A549 (cell line): ENCODE results near the gene ELFN1. TPM values are rescaled to one million over a fixed set of nuclear protein-coding genes. Genes with fewer than 3 reads are reported as not detected.

ENCODE experiments used
- ATAC-seq, 2 experiments: fragments of 200-7000 bp in 1 of 2; fragments of >200 bp in 1 of 2; cut with Nextera tagmentation in 1 of 2; cut with Tn5 transposase in 1 of 2; 3 replicates each; pipeline versions ENCODE4 v1.8.0 to v1.9.1; 2018 to 2020; ENCODE audit warnings: mild to moderate bottlenecking in 1 of 2, moderate library complexity in 1 of 2
- CTCF ChIA-PET: fragments of 300-600 bp; sonication (Branson Sonifier 250); formaldehyde crosslinking; extraction: SDS; loops from one replicate; lab custom pipeline; 2021; ENCODE audit warnings: antibody characterized with exemption, inconsistent platforms; lab: Yijun Ruan, JAX
- POLR2A ChIA-PET: fragments of 350-600 bp; formaldehyde crosslinking; extraction: SDS; loops from one replicate; lab custom pipeline; 2021; ENCODE audit warnings: antibody characterized with exemption, inconsistent platforms; lab: Yijun Ruan, JAX
- DNase-seq, 2 experiments: peaks; one replicate each; pipeline versions ENCODE4 v3.0.0 to v3.0.0-alpha.2; 2011 to 2016; ENCODE audit warnings: low read depth in 1 of 2, low spot score in 1 of 2
- FAIRE-seq: peaks from 2 replicates; lab custom pipeline; 2011; peaks lifted over from hg19 to GRCh38; lab: Jason Lieb, UNC
- H3K27ac ChIP-seq, 2 experiments: fragments of >200 bp; sonication (Bioruptor Twin); formaldehyde crosslinking; 3 replicates each; pipeline ENCODE4 v1.5.1; 2016 to 2017
- H3K4me1 ChIP-seq: fragments of >200 bp; sonication (Bioruptor Twin); formaldehyde crosslinking; 3 replicates; pipeline ENCODE4 v1.6.1; 2016
- H3K4me2 ChIP-seq: fragments of >200 bp; sonication (Bioruptor Twin); formaldehyde crosslinking; 3 replicates; pipeline ENCODE4 v1.6.1; 2016
- H3K4me3 ChIP-seq: fragments of >200 bp; sonication (Bioruptor Twin); formaldehyde crosslinking; 3 replicates; pipeline ENCODE4 v1.5.1; 2016
- H3K9me3 ChIP-seq: fragments of >200 bp; sonication (Bioruptor Twin); formaldehyde crosslinking; 3 replicates; pipeline ENCODE4 v1.6.1; 2016
- ATOH8 ChIP-seq: fragments of 250-450 bp; sonication (Bioruptor Pico); IDR thresholded peaks from 2 replicates; pipeline ENCODE4 v1.5.0; 2020; ENCODE audit warnings: low read depth, mild to moderate bottlenecking, moderate library complexity
- BHLHE40 ChIP-seq: IDR thresholded peaks from 2 replicates; pipeline ENCODE4 v1.6.1; 2012; ENCODE audit warnings: low read depth, low read length, inconsistent platforms
- CHD2 ChIP-seq: fragments of 150-350 bp; IDR thresholded peaks from 2 replicates; pipeline ENCODE4 v1.6.1; 2014; ENCODE audit warnings: low read length; ENCODE audit not compliant: partially characterized antibody
- CHD4 ChIP-seq: fragments of 200-600 bp; sonication (generic); IDR thresholded peaks from 2 replicates; pipeline ENCODE4 v1.6.1; 2016; ENCODE audit warnings: antibody characterized with exemption, mild to moderate bottlenecking, borderline replicate concordance
- EHF ChIP-seq: fragments of 250-450 bp; sonication (Bioruptor Pico); IDR thresholded peaks from 2 replicates; pipeline ENCODE4 v1.5.0; 2020; ENCODE audit warnings: mild to moderate bottlenecking
- ESRRA ChIP-seq: fragments of 150-350 bp; IDR thresholded peaks from 2 replicates; pipeline ENCODE4 v1.6.1; 2014; ENCODE audit warnings: mild to moderate bottlenecking, low read length, borderline replicate concordance
- HOXB5 ChIP-seq: fragments of 250-450 bp; sonication (Bioruptor Pico); IDR thresholded peaks from 2 replicates; pipeline ENCODE4 v1.5.0; 2020; ENCODE audit warnings: mild to moderate bottlenecking, moderate library complexity
- JUN ChIP-seq, 2 experiments: fragments of >200 bp; sonication (Bioruptor Twin); formaldehyde crosslinking; IDR thresholded peaks; 2 replicates in 1 of 2; 3 replicates in 1 of 2; pipeline ENCODE4 v1.6.1; 2016 to 2017
- KDM5A ChIP-seq: fragments of 200-600 bp; sonication (generic); IDR thresholded peaks from 2 replicates; pipeline ENCODE4 v1.6.1; 2016; ENCODE audit warnings: antibody characterized with exemption, mild to moderate bottlenecking
- MAFK ChIP-seq: fragments of 450-650 bp; IDR thresholded peaks from 2 replicates; pipeline ENCODE4 v1.6.1; 2014; ENCODE audit not compliant: partially characterized antibody
- MAZ ChIP-seq: fragments of 150-350 bp; IDR thresholded peaks from 2 replicates; pipeline ENCODE4 v1.6.1; 2014; ENCODE audit warnings: antibody characterized with exemption, low read depth, low read length, borderline replicate concordance
- MYC ChIP-seq: IDR thresholded peaks from 2 replicates; pipeline ENCODE4 v1.6.1; 2012; ENCODE audit warnings: mild to moderate bottlenecking, inconsistent platforms, low read length, improper control_type of control experiment, borderline replicate concordance
- NPAS2 ChIP-seq: fragments of 250-450 bp; sonication (Bioruptor Pico); IDR thresholded peaks from 2 replicates; pipeline ENCODE4 v1.8.0; 2022; ENCODE audit warnings: mild to moderate bottlenecking, moderate library complexity, borderline replicate concordance
- NR3C1 ChIP-seq: fragments of >200 bp; sonication (Bioruptor Twin); formaldehyde crosslinking; IDR thresholded peaks from 3 replicates; pipeline ENCODE4 v1.6.1; 2017
- POLR2A ChIP-seq: IDR thresholded peaks from 2 replicates; pipeline ENCODE4 v1.6.1; 2012; ENCODE audit warnings: mild to moderate bottlenecking, low read length
- RAD21 ChIP-seq, 2 experiments: fragments of >200 bp in 1 of 2; sonication (Bioruptor Twin) in 1 of 2; formaldehyde crosslinking in 1 of 2; IDR thresholded peaks in 1 of 2; conservative IDR thresholded peaks in 1 of 2; 2 replicates in 1 of 2; 3 replicates in 1 of 2; pipeline ENCODE4 v1.6.1; 2012 to 2018; ENCODE audit warnings: inconsistent platforms in 1 of 2
- RFX5 ChIP-seq: fragments of 450-650 bp; IDR thresholded peaks from 2 replicates; pipeline ENCODE4 v1.7.1; 2014; ENCODE audit warnings: antibody characterized with exemption, mild to moderate bottlenecking, moderate library complexity
- TFCP2L1 ChIP-seq: fragments of 250-450 bp; sonication (Bioruptor Pico); IDR thresholded peaks from 2 replicates; pipeline ENCODE4 v1.5.0; 2021; ENCODE audit warnings: mild to moderate bottlenecking
- TP53 ChIP-seq: fragments of 250-450 bp; sonication (Bioruptor Pico); IDR thresholded peaks from 2 replicates; pipeline ENCODE4 v1.5.0; 2021; ENCODE audit warnings: mild to moderate bottlenecking, moderate library complexity
- ZFP36 ChIP-seq: fragments of 450-650 bp; IDR thresholded peaks from 2 replicates; pipeline ENCODE4 v1.6.1; 2014; ENCODE audit warnings: borderline replicate concordance; ENCODE audit not compliant: partially characterized antibody
- ZNF302 ChIP-seq: fragments of 250-450 bp; sonication (Bioruptor Pico); IDR thresholded peaks from 2 replicates; pipeline ENCODE4 v1.9.0; 2021; ENCODE audit warnings: inconsistent platforms, mild to moderate bottlenecking, moderate library complexity
- WGBS: methylation state at CpG from one replicate; pipeline ENCODE4 v1.1.6; 2017; ENCODE audit errors: missing lambda C conversion rate; 5-methylcytosine and 5-hydroxymethylcytosine counted together
- polyA plus RNA-seq, 4 experiments: library from polyadenylated mRNA; depleted of rRNA in 3 of 4; stranded (reverse); fragments of >200 nt; fragmentation: RNase III in 1 of 4; extraction: RNeasy Plus Mini Kit Qiagen cat#74134 plus additional on column Dnase treatment in 1 of 4; gene quantifications; 2 replicates in 3 of 4; 3 replicates in 1 of 4; pipeline ENCODE4 v1.2.3, GENCODE V29; 2011 to 2017
- TF ChIP-seq, protein P1 (sequence below): IDR thresholded peaks from 2 replicates; pipeline ENCODE4 v1.6.1; 2012
- TF ChIP-seq, protein P2 (sequence below): fragments of >200 bp; sonication (Bioruptor Twin); formaldehyde crosslinking; IDR thresholded peaks from 2 replicates; pipeline ENCODE4 v1.6.1; 2016
- TF ChIP-seq, protein P3 (sequence below): fragments of 150-350 bp; IDR thresholded peaks from 2 replicates; pipeline ENCODE4 v1.6.1; 2014; ENCODE audit warnings: low read depth, mild to moderate bottlenecking, low read length
- TF ChIP-seq, protein P4 (sequence below): fragments of 250-450 bp; sonication (Bioruptor Pico); IDR thresholded peaks from 2 replicates; pipeline ENCODE4 v1.5.0; 2021; ENCODE audit warnings: mild to moderate bottlenecking, moderate library complexity, borderline replicate concordance

Gene ELFN1
- polyA plus RNA-seq, 2 of the 4 experiments (the other 2 are of a cell fraction) = 0.08 to 0.10 TPM

DNA sequence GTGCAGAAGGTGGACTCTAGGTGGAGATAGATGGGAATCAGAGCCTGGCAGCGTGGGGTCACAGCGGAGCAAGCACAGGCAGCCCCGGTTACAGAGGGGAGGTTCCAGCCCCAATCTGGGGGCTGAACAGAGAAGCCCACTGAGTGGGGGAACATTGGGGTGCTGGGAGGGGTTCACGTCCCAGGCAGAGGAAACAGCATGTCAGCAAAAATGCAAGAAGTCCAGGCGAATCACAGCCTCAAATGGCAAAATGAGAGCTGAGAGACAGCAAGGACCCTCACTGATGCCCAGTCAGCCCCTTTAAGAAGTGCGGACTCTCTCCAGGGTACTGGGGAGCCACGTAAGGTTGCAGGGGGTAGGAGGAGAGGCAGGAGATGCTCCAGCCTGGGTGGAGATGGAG is 62.0 kb downstream of the ELFN1 start:
- ChIA-PET CTCF (interaction anchor here (0.7 kb wide), 1 partner anchor 508 kb away, joined by 4 read pairs; no protein-coding TSS in a partner anchor), POLR2A (no interaction called here)
- peaks cover 22% of the 10 kb centered on the region for H3K9me3 ChIP-seq
- WGBS = 52% methylated on average over 6 of the region's 7 CpGs
- TF ChIP-seq ZNF302 (no peak), MAFK (peak; percentile 64), ESRRA (no peak)
- TF ChIP-seq, protein P1, sequence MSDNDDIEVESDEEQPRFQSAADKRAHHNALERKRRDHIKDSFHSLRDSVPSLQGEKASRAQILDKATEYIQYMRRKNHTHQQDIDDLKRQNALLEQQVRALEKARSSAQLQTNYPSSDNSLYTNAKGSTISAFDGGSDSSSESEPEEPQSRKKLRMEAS = no peak
- no peak overlapping the region for H3K4me3 ChIP-seq
- no peaks in the 10 kb centered on the region for H3K4me1 ChIP-seq
- FAIRE-seq (no peak), ATAC-seq (no peak), DNase-seq (no peak)
- no peak overlapping the region for H3K27ac ChIP-seq
- no peak overlapping the region for H3K4me2 ChIP-seq

DNA sequence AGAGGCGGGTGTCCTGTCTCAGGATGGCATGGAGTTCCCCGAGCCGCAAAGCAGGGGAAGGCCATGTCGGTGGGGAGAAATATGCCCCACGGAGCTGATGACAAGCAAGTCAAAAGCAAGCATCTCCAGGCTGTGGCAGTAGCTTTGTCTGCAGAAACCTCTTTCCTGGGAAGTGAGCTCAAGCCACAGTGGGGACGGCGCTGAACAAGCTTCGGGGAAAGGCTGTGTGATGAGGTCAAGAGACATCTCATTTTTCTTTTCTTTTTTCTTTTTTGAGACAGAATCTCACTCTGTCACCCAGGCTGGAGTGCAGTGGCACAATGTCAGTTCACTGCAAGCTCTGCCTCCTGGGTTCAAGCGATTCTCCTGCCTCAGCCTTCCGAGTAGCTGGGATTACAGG is 62.6 kb downstream of the ELFN1 start:
- Histone ChIP-seq H3K4me2 (no peak overlapping the region), H3K4me3 (no peak overlapping the region), H3K27ac (no peak overlapping the region), H3K9me3 (peaks cover 22% of the 10 kb centered on the region), H3K4me1 (no peaks in the 10 kb centered on the region)
- DNase-seq (no peak), ATAC-seq (no peak), FAIRE-seq (no peak)
- no peak for TF ChIP-seq CHD4
- no peak for TF ChIP-seq EHF (CRISPR knock-in tag)
- TF ChIP-seq ZFP36 = no peak
- TF ChIP-seq MYC = no peak
- TF ChIP-seq ATOH8 (CRISPR knock-in tag) = no peak
- TF ChIP-seq NR3C1 = no peak
- no peak for TF ChIP-seq RAD21 (conservative IDR thresholded peaks at IDR 0.05 in 1 of 2, IDR thresholded peaks at IDR 0.05 in 1 of 2)
- no peak for TF ChIP-seq POLR2A
- no peak for TF ChIP-seq RFX5
- no peak for TF ChIP-seq TP53
- TF ChIP-seq KDM5A = no peak
- no peak for TF ChIP-seq HOXB5 (CRISPR knock-in tag)
- TF ChIP-seq, protein P2, sequence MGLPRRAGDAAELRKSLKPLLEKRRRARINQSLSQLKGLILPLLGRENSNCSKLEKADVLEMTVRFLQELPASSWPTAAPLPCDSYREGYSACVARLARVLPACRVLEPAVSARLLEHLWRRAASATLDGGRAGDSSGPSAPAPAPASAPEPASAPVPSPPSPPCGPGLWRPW = no peak
- no peak for TF ChIP-seq BHLHE40
- TF ChIP-seq, protein P3, sequence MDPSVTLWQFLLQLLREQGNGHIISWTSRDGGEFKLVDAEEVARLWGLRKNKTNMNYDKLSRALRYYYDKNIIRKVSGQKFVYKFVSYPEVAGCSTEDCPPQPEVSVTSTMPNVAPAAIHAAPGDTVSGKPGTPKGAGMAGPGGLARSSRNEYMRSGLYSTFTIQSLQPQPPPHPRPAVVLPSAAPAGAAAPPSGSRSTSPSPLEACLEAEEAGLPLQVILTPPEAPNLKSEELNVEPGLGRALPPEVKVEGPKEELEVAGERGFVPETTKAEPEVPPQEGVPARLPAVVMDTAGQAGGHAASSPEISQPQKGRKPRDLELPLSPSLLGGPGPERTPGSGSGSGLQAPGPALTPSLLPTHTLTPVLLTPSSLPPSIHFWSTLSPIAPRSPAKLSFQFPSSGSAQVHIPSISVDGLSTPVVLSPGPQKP = no peak
- TF ChIP-seq JUN (IDR thresholded peaks at IDR 0.05) = no peak
- no peak for TF ChIP-seq TFCP2L1 (CRISPR knock-in tag)
- no peak for TF ChIP-seq NPAS2 (CRISPR knock-in tag)
- ChIA-PET CTCF (no interaction called here), POLR2A (no interaction called here)
- 72% methylated on average over 10 of the region's 10 CpGs for WGBS

- no peak overlapping the region for H3K27ac ChIP-seq
- 53% methylated on average over 11 of the region's 19 CpGs for WGBS
- ChIA-PET POLR2A (no interaction called here), CTCF (no interaction called here)
- no peak overlapping the region for H3K4me2 ChIP-seq
- no peak for FAIRE-seq
- peaks cover 22% of the 10 kb centered on the region for H3K9me3 ChIP-seq
- no peak for DNase-seq
- peak; percentile 40; a peak in 4 of 6 replicates for ATAC-seq
- no peaks in the 10 kb centered on the region for H3K4me1 ChIP-seq
- no peak overlapping the region for H3K4me3 ChIP-seq
- TF ChIP-seq BHLHE40 = no peak
- no peak for TF ChIP-seq MAZ
- TF ChIP-seq, protein P4, sequence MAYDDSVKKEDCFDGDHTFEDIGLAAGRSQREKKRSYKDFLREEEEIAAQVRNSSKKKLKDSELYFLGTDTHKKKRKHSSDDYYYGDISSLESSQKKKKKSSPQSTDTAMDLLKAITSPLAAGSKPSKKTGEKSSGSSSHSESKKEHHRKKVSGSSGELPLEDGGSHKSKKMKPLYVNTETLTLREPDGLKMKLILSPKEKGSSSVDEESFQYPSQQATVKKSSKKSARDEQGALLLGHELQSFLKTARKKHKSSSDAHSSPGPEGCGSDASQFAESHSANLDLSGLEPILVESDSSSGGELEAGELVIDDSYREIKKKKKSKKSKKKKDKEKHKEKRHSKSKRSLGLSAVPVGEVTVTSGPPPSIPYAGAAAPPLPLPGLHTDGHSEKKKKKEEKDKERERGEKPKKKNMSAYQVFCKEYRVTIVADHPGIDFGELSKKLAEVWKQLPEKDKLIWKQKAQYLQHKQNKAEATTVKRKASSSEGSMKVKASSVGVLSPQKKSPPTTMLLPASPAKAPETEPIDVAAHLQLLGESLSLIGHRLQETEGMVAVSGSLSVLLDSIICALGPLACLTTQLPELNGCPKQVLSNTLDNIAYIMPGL (CRISPR knock-in tag) = no peak
- no peak for TF ChIP-seq CHD2
- no peak for TF ChIP-seq KDM5A
- TF ChIP-seq, protein P3 = no peak
Observed at GRCh38 chr7:1733206-1733907, 63.3 kb downstream of the ELFN1 start.
